Parietal lobe (tissue), 2 donors: ENCODE results near the gene DDN. TPM values are rescaled to one million over a fixed set of nuclear protein-coding genes. Genes with fewer than 3 reads are reported as not detected.

ENCODE experiments used
- small RNA-seq: library from RNA; depleted of rRNA; stranded (forward); fragments of <200 nt; gene quantifications from one replicate; pipeline ENCODE3, GENCODE V24; 2014; ENCODE audit warnings: low replicate concordance
- total RNA-seq: library from RNA; depleted of rRNA; stranded (reverse); fragments of >200 nt; gene quantifications from one replicate; pipeline ENCODE4 v1.2.3, GENCODE V29; 2014

Gene DDN
- 5.3 TPM for total RNA-seq

DNA sequence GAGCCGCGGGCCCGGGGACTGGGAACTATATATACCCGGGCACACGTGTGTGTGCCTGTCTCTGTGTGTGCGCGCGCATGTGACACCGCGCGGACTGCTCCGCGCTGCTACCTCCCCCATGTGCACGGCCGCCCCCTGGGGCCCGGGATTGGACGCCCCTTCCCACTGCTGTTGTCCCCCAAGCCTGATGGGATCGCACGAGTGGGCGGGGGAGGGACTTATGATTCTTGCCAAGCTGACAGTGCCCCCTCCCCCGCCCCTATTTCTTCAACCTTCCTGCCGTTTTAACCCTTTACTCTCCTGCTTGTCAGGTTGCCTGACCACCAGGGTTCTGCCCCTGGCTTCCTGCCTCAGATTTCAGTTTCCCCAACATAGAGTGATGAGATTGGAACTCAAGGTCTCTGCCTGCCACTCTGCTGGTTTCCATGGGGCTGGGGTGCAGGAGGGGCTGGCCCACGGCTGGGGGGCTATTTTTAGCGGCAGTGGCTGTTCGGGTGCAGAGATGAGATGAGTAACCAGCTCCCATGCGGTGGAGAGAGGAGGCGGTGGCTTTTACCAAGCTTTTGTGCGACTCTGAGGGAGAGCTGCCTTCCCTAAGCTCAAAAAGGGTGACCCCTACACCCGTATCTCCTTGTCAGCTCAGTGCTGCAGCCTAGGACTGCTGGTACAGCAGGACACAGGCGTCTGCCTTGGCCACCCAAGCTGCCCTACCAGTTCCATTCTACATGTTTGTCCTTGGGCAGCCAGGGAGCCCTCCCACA is at the start of gene DDN:
DDN (minus strand) TSS at position 5 of the 761 bp plus-strand sequence. CDS start 88 bp downstream, outside the sequence.

DNA sequence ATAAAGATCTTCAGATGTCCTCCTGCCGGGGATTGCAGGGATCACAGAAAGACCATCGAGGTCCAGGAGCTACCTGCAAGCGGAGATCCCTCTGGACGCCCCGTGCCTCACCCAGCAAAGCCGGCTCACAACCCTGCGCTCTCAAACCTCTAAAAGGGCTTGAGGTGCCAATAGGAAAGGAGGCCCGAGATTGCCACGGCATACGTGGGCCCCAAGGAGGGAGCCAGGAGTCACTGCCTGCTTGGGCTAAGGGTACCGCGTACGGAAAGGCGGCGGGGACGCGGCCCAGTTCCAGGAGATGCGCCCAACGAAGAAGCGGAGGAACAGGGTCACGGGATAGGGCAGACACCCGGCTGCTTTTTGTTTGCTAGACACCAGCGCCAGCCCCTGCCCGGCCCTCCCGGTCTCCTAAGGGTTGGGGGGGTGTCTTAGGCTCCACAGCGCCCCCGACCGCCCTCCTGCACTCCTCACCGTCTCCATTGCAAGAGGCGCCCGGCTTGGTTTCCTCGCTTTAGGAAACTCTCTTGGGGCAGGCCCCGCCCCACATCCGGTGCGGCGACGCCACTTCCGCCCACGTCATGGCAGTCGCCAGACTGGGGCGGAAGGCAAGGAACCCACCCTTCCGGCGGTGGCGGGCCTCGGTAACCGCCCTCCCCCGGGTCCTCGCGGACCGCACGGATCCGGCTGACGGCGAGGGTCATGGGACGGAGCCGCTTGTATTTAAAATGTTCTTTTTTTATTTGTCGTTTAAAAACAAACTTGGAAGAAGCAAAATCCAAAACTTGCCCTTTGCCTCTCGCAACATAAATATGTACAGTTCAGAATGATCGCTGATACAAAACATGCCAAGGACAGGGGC is 19.3 kb upstream of the DDN start, which contains the start of gene PRKAG1:
PRKAG1 (minus strand) TSS at position 516 of the 859 bp plus-strand sequence; CDS start at position 480, 36 bp downstream.

DNA sequence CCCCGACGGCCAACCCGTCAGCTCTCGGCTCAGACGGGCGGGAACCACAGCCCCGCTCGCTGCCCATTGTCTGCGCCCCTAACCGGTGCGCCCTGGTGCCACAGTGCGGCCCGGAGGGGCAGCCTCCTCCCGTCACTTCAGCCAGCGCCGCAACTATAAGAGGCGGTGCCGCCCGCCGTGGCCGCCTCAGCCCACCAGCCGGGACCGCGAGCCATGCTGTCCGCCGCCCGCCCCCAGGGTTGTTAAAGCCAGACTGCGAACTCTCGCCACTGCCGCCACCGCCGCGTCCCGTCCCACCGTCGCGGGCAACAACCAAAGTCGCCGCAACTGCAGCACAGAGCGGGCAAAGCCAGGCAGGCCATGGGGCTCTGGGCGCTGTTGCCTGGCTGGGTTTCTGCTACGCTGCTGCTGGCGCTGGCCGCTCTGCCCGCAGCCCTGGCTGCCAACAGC is 20.9 kb downstream of the DDN start, which contains the start of gene WNT1:
WNT1 (plus strand) TSS at position 32 of the 450 bp plus-strand sequence; CDS start at position 361, 329 bp downstream.

DNA sequence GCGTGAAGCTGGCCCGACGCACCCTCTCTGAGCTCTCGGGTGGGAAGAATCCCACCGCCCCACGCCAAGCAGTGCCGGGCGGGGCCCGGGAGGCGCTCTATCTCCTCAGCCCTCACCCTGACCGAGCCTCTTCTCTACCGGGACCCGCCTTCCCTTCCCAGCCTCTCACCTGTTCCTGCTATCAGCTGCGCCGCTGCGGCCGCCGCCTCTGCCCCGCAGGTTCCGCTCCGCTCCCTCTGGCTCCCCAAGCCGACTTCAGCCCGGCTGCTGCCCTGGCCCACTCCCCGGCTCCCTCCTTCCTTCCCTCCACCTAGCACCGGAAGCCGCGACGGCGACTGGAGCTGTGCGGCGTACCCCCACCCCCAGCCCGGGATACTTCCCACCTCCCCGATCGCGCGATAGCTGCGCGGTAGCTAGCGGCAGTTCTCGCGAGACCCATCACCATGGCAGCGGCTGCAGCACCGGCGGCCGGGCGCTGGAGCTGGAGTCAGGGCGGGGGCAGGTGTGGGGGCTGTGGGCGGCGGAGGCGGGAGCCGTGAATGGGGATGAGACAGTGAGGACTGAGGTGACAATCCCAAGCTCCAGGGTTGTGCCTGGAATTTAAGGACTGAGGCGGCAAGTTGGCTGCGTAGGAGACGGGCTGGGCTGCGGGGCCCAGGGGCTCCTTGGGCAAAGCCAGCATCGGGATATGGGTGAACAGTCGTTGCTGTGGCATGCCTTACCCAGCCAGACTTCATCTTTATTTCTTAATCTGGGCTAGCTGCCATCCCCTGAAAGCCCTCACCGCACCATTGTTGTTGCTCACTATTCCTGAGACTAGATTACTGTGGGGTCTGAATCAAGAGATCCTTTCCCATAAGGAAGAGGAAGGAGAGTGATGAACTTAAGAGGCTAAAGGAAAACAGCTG is 41.8 kb downstream of the DDN start, which contains the start of gene ARF3:
ARF3 (minus strand) TSS at position 347 of the 908 bp plus-strand sequence. CDS start 16,392 bp downstream, outside the sequence.

Small RNAs within 50 kb of the gene (small RNA-seq; reads per million reads assigned to genes)
- not detected for gene RNU6-940P

Other genes with a start within 250 kb of the DDN start
- gene ADCY6, start 210.3 kb downstream of the DDN start, total RNA-seq: 70.1 TPM
- 67.6 TPM for gene CACNB3, start 180.9 kb downstream of the DDN start, total RNA-seq
- gene DDX23, start 147.2 kb downstream of the DDN start, total RNA-seq: 94.2 TPM
- 29.1 TPM for gene RND1, start 133.5 kb downstream of the DDN start, total RNA-seq
- gene FKBP11, start 73.9 kb downstream of the DDN start, total RNA-seq: 12.2 TPM
- 71.4 TPM for gene ARF3, start 41.9 kb downstream of the DDN start, total RNA-seq
- 3.4 TPM for gene WNT10B, start 27.6 kb downstream of the DDN start, total RNA-seq
- not detected for gene WNT1, start 21.1 kb downstream of the DDN start, total RNA-seq
- 26.3 TPM for gene PRKAG1, start 19.4 kb upstream of the DDN start, total RNA-seq
- 57.6 TPM for gene KMT2D, start 61.4 kb upstream of the DDN start, total RNA-seq
- gene RHEBL1, start 70.6 kb upstream of the DDN start, total RNA-seq: 0.63 TPM
- 0.31 TPM for gene DHH, start 95.4 kb upstream of the DDN start, total RNA-seq
- gene LMBR1L, start 111.5 kb upstream of the DDN start, total RNA-seq: 154 TPM
- gene TUBA1B, start 132.0 kb upstream of the DDN start, total RNA-seq: 1,288 TPM
- gene TUBA1A, start 189.7 kb upstream of the DDN start, total RNA-seq: 9,192 TPM